ENCODE results near the gene OLIG1. TPM values are rescaled to one million over a fixed set of nuclear protein-coding genes. Genes with fewer than 3 reads are reported as not detected.

The OLIG1 gene
- total and polyA plus RNA-seq, 2 of the 4 experiments (the other 2 are of a cell fraction): not detected

GRCh38 chr21:33028773-33029384 lies 41.1 kb upstream of the OLIG1 start:
- Histone ChIP-seq H3K56ac (ENCODE audit: extremely low read depth, insufficient read depth, low read length) (no peak overlapping the region), H3K27me3 (ENCODE audit: control insufficient read depth, insufficient read depth, low read length) (peaks cover 97% of the 10 kb centered on the region), H4K8ac (ENCODE audit: low read depth in 2 of 2, low read length in 2 of 2) (no peak overlapping the region), H3K4me2 (ENCODE audit: low read depth, low read length) (no peak overlapping the region), H2AFZ (replicated peaks; ENCODE audit: low read length, poor library complexity) (no peak overlapping the region), H3K18ac (ENCODE audit: low read depth, low read length) (no peak overlapping the region), H3K36me3 (ENCODE audit: control insufficient read depth, insufficient read depth, low read length) (no peaks in the 10 kb centered on the region), H3K27ac (ENCODE audit: insufficient read depth, low read length) (no peak overlapping the region), H2BK5ac (ENCODE audit: low read depth, low read length, poor library complexity, severe bottlenecking) (no peak overlapping the region), H4K91ac (ENCODE audit: insufficient read depth, low read depth, low read length) (no peak overlapping the region), H3K9ac (ENCODE audit: low read depth, low read length) (no peak overlapping the region), H3K79me1 (ENCODE audit: low read depth in 1 of 2, low read length in 2 of 2) (no peaks in the 10 kb centered on the region), H4K20me1 (ENCODE audit: insufficient read depth, low read length) (peaks cover 3% of the 10 kb centered on the region; the same call in 1 of the 2 replicates), H3K4me3 (ENCODE audit: insufficient read depth, low read depth, low read length) (no peak overlapping the region), H3K9me3 (ENCODE audit: control insufficient read depth, insufficient read depth, low read length) (peaks cover 8% of the 10 kb centered on the region; the same call in 1 of the 2 replicates), H2BK120ac (ENCODE audit: low read depth, low read length) (no peak overlapping the region), H4K5ac (ENCODE audit: low read depth, low read length) (no peak overlapping the region), H3K4me1 (ENCODE audit: control insufficient read depth, insufficient read depth, low read length) (no peaks in the 10 kb centered on the region), H2AK5ac (ENCODE audit: low read depth, low read length) (no peak overlapping the region), H2AK9ac (replicated peaks; ENCODE audit: low read depth, low read length, poor library complexity) (no peak overlapping the region), H2BK20ac (ENCODE audit: low read depth, low read length) (no peak overlapping the region), H3K14ac (replicated peaks; ENCODE audit: low read depth, low read length) (no peak overlapping the region), H3K9me1 (ENCODE audit: insufficient read depth, low read length) (no peaks in the 10 kb centered on the region), H3K23ac (ENCODE audit: low read depth, low read length) (no peak overlapping the region), H3K4ac (ENCODE audit: low read depth, low read length) (no peak overlapping the region), H2BK15ac (ENCODE audit: low read depth, low read length) (no peak overlapping the region)
- ATAC-seq (ENCODE audit: low read depth) (no peak), DNase-seq (peak; percentile 14)
- intact Hi-C loops (cut with micrococcal nuclease): no loop called here
- 2% methylated on average over 7 of the region's 28 CpGs; no CpG with 5 or more reads in 1 of the 2 experiments for whole genome bisulfite sequencing, 2 experiments (ENCODE audit: extremely low coverage in 2 of 2, insufficient read length in 1 of 2)
- CTCF ChIA-PET: no interaction called here
- BruUV-seq (replicated peaks): no TSS peak
- in situ Hi-C loops (cut with MboI; ENCODE audit: low sequenced_read_pairs): no loop called here
- dilution Hi-C loops (cut with HindIII; ENCODE audit: low sequenced_read_pairs, unreplicated experiment): no loop called here
- POLR2A ChIA-PET (ENCODE audit: unreplicated experiment): no interaction called here
- TF ChIP-seq CEBPB (IDR thresholded peaks at IDR 0.05; ENCODE audit: low read depth, low read length): no peak
- TF ChIP-seq USF2 (IDR thresholded peaks at IDR 0.05; ENCODE audit: low read depth, low read length): no peak
- no peak for TF ChIP-seq RCOR1 (IDR thresholded peaks at IDR 0.05; ENCODE audit: insufficient replicate concordance, low read length)
- no peak for TF ChIP-seq POLR2A (IDR thresholded peaks at IDR 0.05; ENCODE audit: low read depth, low read length)
- no peak for TF ChIP-seq MAFK (IDR thresholded peaks at IDR 0.05; ENCODE audit: low read depth, low read length)
- TF ChIP-seq SMC3 (IDR thresholded peaks at IDR 0.05; ENCODE audit: low read depth, low read length): no peak
- no peak for TF ChIP-seq MAZ (IDR thresholded peaks at IDR 0.05; ENCODE audit: borderline replicate concordance, low read depth, low read length)
- no peak for TF ChIP-seq RFX5 (IDR thresholded peaks at IDR 0.05; ENCODE audit: low read depth, low read length)
- no peak for TF ChIP-seq CTCF (conservative IDR thresholded peaks at IDR 0.05; ENCODE audit: low read depth, low read length)
- TF ChIP-seq MXI1 (IDR thresholded peaks at IDR 0.05; ENCODE audit: borderline replicate concordance, low read depth, low read length): no peak
